Calu3 (cell line): ENCODE data around the gene MMP20. TPM values are rescaled to one million over a fixed set of nuclear protein-coding genes. Genes with fewer than 3 reads are reported as not detected.

Experiments used
- BruUV-seq: library from RNA; stranded (reverse); fragments of 400-500 nt; replicated peaks from 2 replicates; lab custom pipeline; 2021; lab: Mats Ljungman, UMichigan
- CTCF ChIA-PET: fragments of 300-600 bp; sonication (Branson Sonifier 250); formaldehyde crosslinking; loops from one replicate; lab custom pipeline; 2022; ENCODE audit warnings: antibody characterized with exemption; lab: Charles Lee
- DNase-seq: peaks from one replicate; pipeline ENCODE4 v3.0.0; 2022
- H3K27ac Mint-ChIP-seq: one replicate; pipeline ENCODE4 v1.8.0; 2022; ENCODE audit warnings: mixed read lengths; ENCODE audit not compliant: unreplicated experiment
- H3K27me3 Mint-ChIP-seq: one replicate; pipeline ENCODE4 v1.8.0; 2022; ENCODE audit warnings: mixed read lengths; ENCODE audit not compliant: unreplicated experiment
- H3K36me3 Mint-ChIP-seq: one replicate; pipeline ENCODE4 v1.8.0; 2022; ENCODE audit warnings: mild to moderate bottlenecking, moderate library complexity, mixed read lengths; ENCODE audit not compliant: insufficient read depth, unreplicated experiment
- H3K4me1 Mint-ChIP-seq: one replicate; pipeline ENCODE4 v1.8.0; 2022; ENCODE audit warnings: mild to moderate bottlenecking, low read depth, mixed read lengths; ENCODE audit not compliant: unreplicated experiment
- H3K4me3 Mint-ChIP-seq: one replicate; pipeline ENCODE4 v1.8.0; 2022; ENCODE audit warnings: mild to moderate bottlenecking, low read depth, moderate library complexity, mixed read lengths; ENCODE audit not compliant: unreplicated experiment
- H3K9me3 Mint-ChIP-seq: one replicate; pipeline ENCODE4 v1.8.0; 2022; ENCODE audit warnings: low read depth, mixed read lengths; ENCODE audit not compliant: unreplicated experiment
- CTCF ChIP-seq: fragments of 200-600 bp; IDR thresholded peaks from one replicate; pipeline ENCODE4 v1.8.0; 2022; ENCODE audit warnings: antibody characterized with exemption; ENCODE audit not compliant: unreplicated experiment
- intact Hi-C: fragments of 100-400 bp; cut with micrococcal nuclease; formaldehyde crosslinking; loops from one replicate; pipeline ENCODE4 v1.10.0; 2022; ENCODE audit not compliant: unreplicated experiment
- total RNA-seq: library from RNA; stranded (reverse); gene quantifications from 2 replicates; pipeline ENCODE4 v1.2.3, GENCODE V29; 2022

Gene MMP20
- total RNA-seq, 1 experiment from 2014 or later = not detected

DNA sequence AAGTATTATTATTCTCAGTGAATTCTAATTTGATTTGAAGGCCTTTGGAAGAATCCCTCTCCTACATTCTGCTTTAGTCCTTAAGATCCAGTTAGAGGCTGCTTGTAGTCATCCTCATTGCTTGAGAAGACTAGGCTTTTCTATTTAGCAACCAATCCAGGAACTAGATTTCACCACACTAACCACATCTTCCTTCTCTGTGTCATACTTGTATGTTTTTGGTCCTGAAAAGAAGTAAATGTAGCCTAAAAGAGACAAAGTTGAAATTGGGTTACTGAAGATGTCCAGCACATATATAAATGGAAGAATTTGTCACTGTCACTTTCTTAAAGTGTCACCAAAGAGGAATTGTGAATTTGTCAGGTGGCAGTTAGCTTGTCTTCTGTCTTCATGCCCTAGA is 48.0 kb downstream of the MMP20 start:
- no peaks in the 10 kb centered on the region for H3K27me3 Mint-ChIP-seq
- DNase-seq = no peak

DNA sequence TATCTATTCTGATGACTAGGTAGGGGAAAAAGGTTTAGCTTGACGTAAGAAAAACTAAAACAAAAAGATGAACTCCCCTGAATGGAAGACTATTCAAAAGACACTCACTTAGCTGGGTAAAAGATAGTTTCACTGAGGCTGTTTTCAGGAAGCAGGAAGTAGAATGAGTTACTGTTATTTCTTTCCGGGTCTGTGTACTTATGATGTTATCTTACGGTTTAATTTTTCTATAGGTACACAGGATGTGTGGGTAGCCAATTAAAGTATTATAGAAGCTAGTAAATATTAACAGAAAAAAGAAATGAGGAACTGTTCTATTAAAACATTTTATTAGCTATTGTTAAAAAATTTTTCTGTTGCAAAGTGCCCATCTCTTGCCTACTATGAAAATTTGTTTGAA is 48.8 kb downstream of the MMP20 start:
- BruUV-seq = no TSS peak
- Mint-ChIP-seq H3K27ac (no peak overlapping the region), H3K36me3 (no peaks in the 10 kb centered on the region), H3K9me3 (peaks cover 3% of the 10 kb centered on the region), H3K4me1 (peaks cover 16% of the 10 kb centered on the region), H3K27me3 (no peaks in the 10 kb centered on the region), H3K4me3 (no peak overlapping the region)
- CTCF ChIA-PET = no interaction called here
- intact Hi-C loops = no loop called here
- TF ChIP-seq CTCF = no peak
- DNase-seq = no peak

More for the DNA sequence above, 48.0 kb downstream of the MMP20 start:
- no peak overlapping the region for H3K4me3 Mint-ChIP-seq
- intact Hi-C loops = no loop called here
- peaks cover under 1% of the 10 kb centered on the region for H3K36me3 Mint-ChIP-seq
- peaks cover 22% of the 10 kb centered on the region for H3K4me1 Mint-ChIP-seq
- H3K9me3 Mint-ChIP-seq = peaks cover under 1% of the 10 kb centered on the region
- no peak for TF ChIP-seq CTCF
- CTCF ChIA-PET = no interaction called here
- BruUV-seq = no TSS peak
- no peak overlapping the region for H3K27ac Mint-ChIP-seq

- peaks cover 4% of the 10 kb centered on the region for H3K4me1 Mint-ChIP-seq
- CTCF ChIA-PET = no interaction called here
Observed at GRCh38 chr11:102575012-102575411, 50.1 kb downstream of the MMP20 start.

GRCh38 chr11:102573851-102574250 is 51.3 kb downstream of the MMP20 start:
- TF ChIP-seq CTCF = no peak
- Mint-ChIP-seq H3K27ac (no peak overlapping the region), H3K27me3 (no peaks in the 10 kb centered on the region), H3K4me3 (no peak overlapping the region), H3K9me3 (peaks cover 8% of the 10 kb centered on the region), H3K4me1 (no peaks in the 10 kb centered on the region), H3K36me3 (no peaks in the 10 kb centered on the region)
- CTCF ChIA-PET = interaction anchor here (0.6 to 0.7 kb wide), 2 partner anchors 10 to 34 kb away, joined by 3 read pairs; no protein-coding TSS in a partner anchor
- no peak for DNase-seq
- no TSS peak for BruUV-seq
- intact Hi-C loops = no loop called here

More at GRCh38 chr11:102575012-102575411, 50.1 kb downstream of the MMP20 start:
- Mint-ChIP-seq H3K27me3 (no peaks in the 10 kb centered on the region), H3K36me3 (no peaks in the 10 kb centered on the region), H3K9me3 (peaks cover 3% of the 10 kb centered on the region), H3K4me3 (no peak overlapping the region), H3K27ac (no peak overlapping the region)
- no peak for DNase-seq
- BruUV-seq = no TSS peak
- no peak for TF ChIP-seq CTCF
- intact Hi-C loops = no loop called here
